ENCODE results near the gene ANAPC15.

DNA sequence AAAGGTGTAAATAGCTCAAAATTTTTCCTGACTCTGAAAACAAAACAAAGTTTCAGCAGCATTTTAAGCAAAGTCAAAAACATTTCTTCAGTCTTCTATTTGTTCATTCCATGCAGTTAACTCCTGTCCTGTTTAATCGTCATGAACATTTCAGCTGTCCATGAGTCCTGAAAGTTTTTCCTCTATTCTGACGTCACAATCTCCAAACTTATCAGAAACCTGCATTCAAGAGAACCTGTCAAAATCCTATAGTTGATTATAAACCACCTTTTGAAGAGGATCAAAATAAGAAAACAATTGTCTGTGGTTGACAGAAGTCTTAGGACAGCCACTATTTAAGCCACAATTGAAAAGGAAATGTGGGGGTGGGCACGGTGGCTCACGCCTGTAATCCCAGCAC, 38.4 kb upstream of the ANAPC15 start:
- TF ChIP-seq, protein P1, sequence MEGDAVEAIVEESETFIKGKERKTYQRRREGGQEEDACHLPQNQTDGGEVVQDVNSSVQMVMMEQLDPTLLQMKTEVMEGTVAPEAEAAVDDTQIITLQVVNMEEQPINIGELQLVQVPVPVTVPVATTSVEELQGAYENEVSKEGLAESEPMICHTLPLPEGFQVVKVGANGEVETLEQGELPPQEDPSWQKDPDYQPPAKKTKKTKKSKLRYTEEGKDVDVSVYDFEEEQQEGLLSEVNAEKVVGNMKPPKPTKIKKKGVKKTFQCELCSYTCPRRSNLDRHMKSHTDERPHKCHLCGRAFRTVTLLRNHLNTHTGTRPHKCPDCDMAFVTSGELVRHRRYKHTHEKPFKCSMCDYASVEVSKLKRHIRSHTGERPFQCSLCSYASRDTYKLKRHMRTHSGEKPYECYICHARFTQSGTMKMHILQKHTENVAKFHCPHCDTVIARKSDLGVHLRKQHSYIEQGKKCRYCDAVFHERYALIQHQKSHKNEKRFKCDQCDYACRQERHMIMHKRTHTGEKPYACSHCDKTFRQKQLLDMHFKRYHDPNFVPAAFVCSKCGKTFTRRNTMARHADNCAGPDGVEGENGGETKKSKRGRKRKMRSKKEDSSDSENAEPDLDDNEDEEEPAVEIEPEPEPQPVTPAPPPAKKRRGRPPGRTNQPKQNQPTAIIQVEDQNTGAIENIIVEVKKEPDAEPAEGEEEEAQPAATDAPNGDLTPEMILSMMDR (conservative IDR thresholded peaks at IDR 0.05; ENCODE audit: low read depth in 2 of 2) = no peak
- TF ChIP-seq POLR2AphosphoS5 (IDR thresholded peaks at IDR 0.05; ENCODE audit: low read depth) (no peak), EZH2 (IDR thresholded peaks at IDR 0.05; ENCODE audit: low read depth, unreplicated experiment) (no peak), ZNF114 (CRISPR knock-in tag; IDR thresholded peaks at IDR 0.05) (no peak), JUNB (IDR thresholded peaks at IDR 0.05; ENCODE audit: unreplicated experiment) (no peak), EZH2phosphoT487 (IDR thresholded peaks at IDR 0.05; ENCODE audit: unreplicated experiment) (no peak), CREB1 (CRISPR knock-in tag; IDR thresholded peaks at IDR 0.05; ENCODE audit: low read depth) (no peak), ZNF331 (CRISPR knock-in tag; IDR thresholded peaks at IDR 0.05; ENCODE audit: low read depth) (no peak)
- TF ChIP-seq, protein P2, sequence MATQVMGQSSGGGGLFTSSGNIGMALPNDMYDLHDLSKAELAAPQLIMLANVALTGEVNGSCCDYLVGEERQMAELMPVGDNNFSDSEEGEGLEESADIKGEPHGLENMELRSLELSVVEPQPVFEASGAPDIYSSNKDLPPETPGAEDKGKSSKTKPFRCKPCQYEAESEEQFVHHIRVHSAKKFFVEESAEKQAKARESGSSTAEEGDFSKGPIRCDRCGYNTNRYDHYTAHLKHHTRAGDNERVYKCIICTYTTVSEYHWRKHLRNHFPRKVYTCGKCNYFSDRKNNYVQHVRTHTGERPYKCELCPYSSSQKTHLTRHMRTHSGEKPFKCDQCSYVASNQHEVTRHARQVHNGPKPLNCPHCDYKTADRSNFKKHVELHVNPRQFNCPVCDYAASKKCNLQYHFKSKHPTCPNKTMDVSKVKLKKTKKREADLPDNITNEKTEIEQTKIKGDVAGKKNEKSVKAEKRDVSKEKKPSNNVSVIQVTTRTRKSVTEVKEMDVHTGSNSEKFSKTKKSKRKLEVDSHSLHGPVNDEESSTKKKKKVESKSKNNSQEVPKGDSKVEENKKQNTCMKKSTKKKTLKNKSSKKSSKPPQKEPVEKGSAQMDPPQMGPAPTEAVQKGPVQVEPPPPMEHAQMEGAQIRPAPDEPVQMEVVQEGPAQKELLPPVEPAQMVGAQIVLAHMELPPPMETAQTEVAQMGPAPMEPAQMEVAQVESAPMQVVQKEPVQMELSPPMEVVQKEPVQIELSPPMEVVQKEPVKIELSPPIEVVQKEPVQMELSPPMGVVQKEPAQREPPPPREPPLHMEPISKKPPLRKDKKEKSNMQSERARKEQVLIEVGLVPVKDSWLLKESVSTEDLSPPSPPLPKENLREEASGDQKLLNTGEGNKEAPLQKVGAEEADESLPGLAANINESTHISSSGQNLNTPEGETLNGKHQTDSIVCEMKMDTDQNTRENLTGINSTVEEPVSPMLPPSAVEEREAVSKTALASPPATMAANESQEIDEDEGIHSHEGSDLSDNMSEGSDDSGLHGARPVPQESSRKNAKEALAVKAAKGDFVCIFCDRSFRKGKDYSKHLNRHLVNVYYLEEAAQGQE (IDR thresholded peaks at IDR 0.05; ENCODE audit: unreplicated experiment) = no peak
- TF ChIP-seq, protein P3, sequence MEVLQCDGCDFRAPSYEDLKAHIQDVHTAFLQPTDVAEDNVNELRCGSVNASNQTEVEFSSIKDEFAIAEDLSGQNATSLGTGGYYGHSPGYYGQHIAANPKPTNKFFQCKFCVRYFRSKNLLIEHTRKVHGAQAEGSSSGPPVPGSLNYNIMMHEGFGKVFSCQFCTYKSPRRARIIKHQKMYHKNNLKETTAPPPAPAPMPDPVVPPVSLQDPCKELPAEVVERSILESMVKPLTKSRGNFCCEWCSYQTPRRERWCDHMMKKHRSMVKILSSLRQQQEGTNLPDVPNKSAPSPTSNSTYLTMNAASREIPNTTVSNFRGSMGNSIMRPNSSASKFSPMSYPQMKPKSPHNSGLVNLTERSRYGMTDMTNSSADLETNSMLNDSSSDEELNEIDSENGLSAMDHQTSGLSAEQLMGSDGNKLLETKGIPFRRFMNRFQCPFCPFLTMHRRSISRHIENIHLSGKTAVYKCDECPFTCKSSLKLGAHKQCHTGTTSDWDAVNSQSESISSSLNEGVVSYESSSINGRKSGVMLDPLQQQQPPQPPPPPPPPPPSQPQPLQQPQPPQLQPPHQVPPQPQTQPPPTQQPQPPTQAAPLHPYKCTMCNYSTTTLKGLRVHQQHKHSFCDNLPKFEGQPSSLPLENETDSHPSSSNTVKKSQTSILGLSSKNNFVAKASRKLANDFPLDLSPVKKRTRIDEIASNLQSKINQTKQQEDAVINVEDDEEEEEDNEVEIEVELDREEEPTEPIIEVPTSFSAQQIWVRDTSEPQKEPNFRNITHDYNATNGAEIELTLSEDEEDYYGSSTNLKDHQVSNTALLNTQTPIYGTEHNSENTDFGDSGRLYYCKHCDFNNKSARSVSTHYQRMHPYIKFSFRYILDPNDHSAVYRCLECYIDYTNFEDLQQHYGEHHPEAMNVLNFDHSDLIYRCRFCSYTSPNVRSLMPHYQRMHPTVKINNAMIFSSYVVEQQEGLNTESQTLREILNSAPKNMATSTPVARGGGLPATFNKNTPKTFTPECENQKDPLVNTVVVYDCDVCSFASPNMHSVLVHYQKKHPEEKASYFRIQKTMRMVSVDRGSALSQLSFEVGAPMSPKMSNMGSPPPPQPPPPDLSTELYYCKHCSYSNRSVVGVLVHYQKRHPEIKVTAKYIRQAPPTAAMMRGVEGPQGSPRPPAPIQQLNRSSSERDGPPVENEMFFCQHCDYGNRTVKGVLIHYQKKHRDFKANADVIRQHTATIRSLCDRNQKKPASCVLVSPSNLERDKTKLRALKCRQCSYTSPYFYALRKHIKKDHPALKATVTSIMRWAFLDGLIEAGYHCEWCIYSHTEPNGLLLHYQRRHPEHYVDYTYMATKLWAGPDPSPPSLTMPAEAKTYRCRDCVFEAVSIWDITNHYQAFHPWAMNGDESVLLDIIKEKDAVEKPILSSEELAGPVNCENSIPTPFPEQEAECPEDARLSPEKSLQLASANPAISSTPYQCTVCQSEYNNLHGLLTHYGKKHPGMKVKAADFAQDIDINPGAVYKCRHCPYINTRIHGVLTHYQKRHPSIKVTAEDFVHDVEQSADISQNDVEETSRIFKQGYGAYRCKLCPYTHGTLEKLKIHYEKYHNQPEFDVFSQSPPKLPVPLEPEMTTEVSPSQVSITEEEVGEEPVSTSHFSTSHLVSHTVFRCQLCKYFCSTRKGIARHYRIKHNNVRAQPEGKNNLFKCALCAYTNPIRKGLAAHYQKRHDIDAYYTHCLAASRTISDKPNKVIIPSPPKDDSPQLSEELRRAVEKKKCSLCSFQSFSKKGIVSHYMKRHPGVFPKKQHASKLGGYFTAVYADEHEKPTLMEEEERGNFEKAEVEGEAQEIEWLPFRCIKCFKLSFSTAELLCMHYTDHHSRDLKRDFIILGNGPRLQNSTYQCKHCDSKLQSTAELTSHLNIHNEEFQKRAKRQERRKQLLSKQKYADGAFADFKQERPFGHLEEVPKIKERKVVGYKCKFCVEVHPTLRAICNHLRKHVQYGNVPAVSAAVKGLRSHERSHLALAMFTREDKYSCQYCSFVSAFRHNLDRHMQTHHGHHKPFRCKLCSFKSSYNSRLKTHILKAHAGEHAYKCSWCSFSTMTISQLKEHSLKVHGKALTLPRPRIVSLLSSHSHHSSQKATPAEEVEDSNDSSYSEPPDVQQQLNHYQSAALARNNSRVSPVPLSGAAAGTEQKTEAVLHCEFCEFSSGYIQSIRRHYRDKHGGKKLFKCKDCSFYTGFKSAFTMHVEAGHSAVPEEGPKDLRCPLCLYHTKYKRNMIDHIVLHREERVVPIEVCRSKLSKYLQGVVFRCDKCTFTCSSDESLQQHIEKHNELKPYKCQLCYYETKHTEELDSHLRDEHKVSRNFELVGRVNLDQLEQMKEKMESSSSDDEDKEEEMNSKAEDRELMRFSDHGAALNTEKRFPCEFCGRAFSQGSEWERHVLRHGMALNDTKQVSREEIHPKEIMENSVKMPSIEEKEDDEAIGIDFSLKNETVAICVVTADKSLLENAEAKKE (CRISPR knock-in tag; IDR thresholded peaks at IDR 0.05) = no peak

All from GM23338 (cell line).